ENCODE measurements around the gene DACH1. TPM values are rescaled to one million over a fixed set of nuclear protein-coding genes. Genes with fewer than 3 reads are reported as not detected.

Gene DACH1
- total and polyA plus RNA-seq, 12 donors = 3.6 to 20.0 (median 8.8) TPM

- 80 to 89% (median 86%) methylated on average over 6 of the region's 6 CpGs for WGBS, 4 donors
- intact Hi-C loops (cut with DNase I) = no loop called here
- Histone ChIP-seq H3K4me1 (replicated peaks in 1 of 2) (no peaks in the 10 kb centered on the region), H3K9me3 (replicated peaks in 1 of 3) (no peaks in the 10 kb centered on the region), H3K27ac (no peak overlapping the region), H3K4me3 (no peak overlapping the region), H3K36me3 (replicated peaks in 1 of 2) (no peaks in the 10 kb centered on the region), H3K27me3 (no peaks in the 10 kb centered on the region)
- TF ChIP-seq POLR2A (IDR thresholded peaks at IDR 0.05) (no peak), CTCF (IDR thresholded peaks at IDR 0.05) (peak in 1 of 6 experiments; percentile 30)
- no peak for DNase-seq
These were observed 389.3 kb downstream of the DACH1 start for GRCh38 chr13:71477735-71478134.

- no peaks in the 10 kb centered on the region for H3K27me3 ChIP-seq
- WGBS, 4 donors = 82 to 88% (median 86%) methylated on average over 3 of the region's 3 CpGs
- no peak for TF ChIP-seq POLR2A (IDR thresholded peaks at IDR 0.05)
- no peaks in the 10 kb centered on the region for H3K36me3 ChIP-seq (replicated peaks in 1 of 2)
- no peak overlapping the region for H3K4me3 ChIP-seq
- H3K27ac ChIP-seq = no peak overlapping the region
- H3K4me1 ChIP-seq (replicated peaks in 1 of 2) = no peaks in the 10 kb centered on the region
- intact Hi-C loops (cut with DNase I) = no loop called here
- DNase-seq = no peak
- no peaks in the 10 kb centered on the region for H3K9me3 ChIP-seq (replicated peaks in 1 of 3)
These were observed 392.1 kb downstream of the DACH1 start for GRCh38 chr13:71474936-71475335.

- Histone ChIP-seq H3K9me3 (replicated peaks in 1 of 3) (no peaks in the 10 kb centered on the region), H3K27me3 (no peaks in the 10 kb centered on the region), H3K4me3 (no peak overlapping the region), H3K36me3 (replicated peaks in 1 of 2) (no peaks in the 10 kb centered on the region), H3K27ac (no peak overlapping the region), H3K4me1 (replicated peaks in 1 of 2) (no peaks in the 10 kb centered on the region)
- no peak for DNase-seq
- TF ChIP-seq POLR2A (IDR thresholded peaks at IDR 0.05) (no peak), CTCF (IDR thresholded peaks at IDR 0.05) (no peak)
- WGBS, 4 donors = 61 to 75% (median 71%) methylated on average over 1 of the region's 1 CpG
- intact Hi-C loops (cut with DNase I) = no loop called here
These were observed 397.4 kb downstream of the DACH1 start for GRCh38 chr13:71469626-71470025.

- no peak for TF ChIP-seq POLR2A (IDR thresholded peaks at IDR 0.05)
- no peak for TF ChIP-seq CTCF (IDR thresholded peaks at IDR 0.05)
- Histone ChIP-seq H3K27me3 (no peaks in the 10 kb centered on the region), H3K36me3 (replicated peaks in 1 of 2) (no peaks in the 10 kb centered on the region), H3K27ac (no peak overlapping the region), H3K9me3 (replicated peaks in 1 of 3) (no peaks in the 10 kb centered on the region), H3K4me1 (replicated peaks in 1 of 2) (peaks cover 0 to 4% of the 10 kb centered on the region in 2 donors), H3K4me3 (no peak overlapping the region)
- WGBS, 4 donors = 67 to 87% (median 77%) methylated on average over 1 of the region's 1 CpG
- DNase-seq = no peak
- intact Hi-C loops (cut with DNase I) = no loop called here
These were observed 402.3 kb downstream of the DACH1 start for GRCh38 chr13:71464686-71465085.

- Histone ChIP-seq H3K4me3 (no peak overlapping the region), H3K36me3 (replicated peaks in 1 of 2) (no peaks in the 10 kb centered on the region), H3K9me3 (replicated peaks in 1 of 3) (peaks cover 0 to 5% (median 0%) of the 10 kb centered on the region in 3 donors), H3K27ac (no peak overlapping the region), H3K27me3 (no peaks in the 10 kb centered on the region), H3K4me1 (replicated peaks in 1 of 2) (peaks cover 0 to 4% of the 10 kb centered on the region in 2 donors)
- WGBS, 4 donors = 83 to 92% (median 87%) methylated on average over 1 of the region's 1 CpG
- TF ChIP-seq CTCF (IDR thresholded peaks at IDR 0.05) (no peak), POLR2A (IDR thresholded peaks at IDR 0.05) (no peak)
- intact Hi-C loops (cut with DNase I) = no loop called here
- DNase-seq = no peak
These were observed 405.1 kb downstream of the DACH1 start for GRCh38 chr13:71461892-71462291.
